Astrocyte of the cerebellum (primary cell): Measurements from ENCODE around the gene SFT2D2.

Experiments used
- DNase-seq: peaks from one replicate; pipeline ENCODE4 v3.0.0-alpha.2; 2011; ENCODE audit warnings: low read depth
- H3K4me3 ChIP-seq: 2 replicates; pipeline ENCODE4 v1.5.1; 2011; ENCODE audit warnings: mild to moderate bottlenecking, low read depth, low read length, moderate library complexity
- CTCF ChIP-seq: IDR thresholded peaks from 2 replicates; pipeline ENCODE4 v1.5.1; 2012; ENCODE audit warnings: low read length, low read depth, moderate library complexity, mild to moderate bottlenecking; ENCODE audit errors: missing control alignments
- in situ Hi-C: cut with HindIII; loops from 2 replicates; pipeline ENCODE4 v1.10.0; 2017; ENCODE audit warnings: low sequenced_read_pairs

Gene SFT2D2

DNA sequence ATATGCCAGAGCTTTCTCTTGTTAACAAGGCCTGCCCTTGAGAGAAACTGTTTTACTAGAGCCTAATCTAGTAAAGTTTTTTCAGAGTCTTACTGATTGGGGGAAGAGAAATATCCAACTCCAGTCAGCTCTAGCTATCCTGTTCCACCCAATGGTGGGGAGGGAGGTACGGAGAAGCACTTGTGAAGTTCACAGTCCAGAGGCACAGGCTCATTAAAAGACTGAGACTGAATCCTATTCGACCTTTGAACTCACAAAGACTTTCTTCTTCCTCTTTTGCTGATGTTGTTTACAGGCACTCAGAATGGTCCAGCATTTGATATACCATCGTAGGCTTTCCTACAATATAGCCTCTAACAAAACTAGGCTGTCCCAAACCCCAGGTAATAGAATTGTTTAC, 15.5 kb upstream of the SFT2D2 start:
- DNase-seq = no peak
- in situ Hi-C loops = no loop called here
- no peak for TF ChIP-seq CTCF
- no peak overlapping the region for H3K4me3 ChIP-seq

- in situ Hi-C loops = no loop called here
- no peak overlapping the region for H3K4me3 ChIP-seq
- DNase-seq = no peak
- no peak for TF ChIP-seq CTCF
Observed at GRCh38 chr1:168213349-168213748, 12.5 kb upstream of the SFT2D2 start.

GRCh38 chr1:168216171-168216570, 9.6 kb upstream of the SFT2D2 start:
- no peak for TF ChIP-seq CTCF
- in situ Hi-C loops = no loop called here
- no peak for DNase-seq
- H3K4me3 ChIP-seq = no peak overlapping the region

DNA sequence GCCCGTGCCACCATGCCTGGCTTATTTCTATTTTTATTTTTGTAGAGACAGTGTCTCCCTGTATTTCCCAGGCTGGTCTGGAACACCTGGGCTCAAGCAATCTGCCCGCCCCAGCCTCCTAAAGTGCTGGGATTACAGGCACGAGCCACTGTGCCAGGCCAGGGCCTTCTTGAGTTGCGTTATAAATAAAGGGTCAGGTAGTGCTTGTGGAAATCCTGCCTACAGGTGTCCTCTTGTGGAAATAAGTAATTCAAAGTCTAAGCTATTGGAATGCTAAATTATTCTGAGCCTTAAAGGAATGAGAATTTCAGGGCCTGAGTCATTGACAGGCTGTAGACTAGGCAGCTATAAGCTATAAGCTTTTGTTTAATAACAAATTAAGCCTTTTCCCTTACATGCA, 8.1 kb upstream of the SFT2D2 start:
- DNase-seq = no peak
- H3K4me3 ChIP-seq = no peak overlapping the region
- no peak for TF ChIP-seq CTCF
- in situ Hi-C loops = no loop called here

GRCh38 chr1:168218658-168219057, 7.1 kb upstream of the SFT2D2 start:
- TF ChIP-seq CTCF = no peak
- no peak overlapping the region for H3K4me3 ChIP-seq
- in situ Hi-C loops = no loop called here
- no peak for DNase-seq

DNA sequence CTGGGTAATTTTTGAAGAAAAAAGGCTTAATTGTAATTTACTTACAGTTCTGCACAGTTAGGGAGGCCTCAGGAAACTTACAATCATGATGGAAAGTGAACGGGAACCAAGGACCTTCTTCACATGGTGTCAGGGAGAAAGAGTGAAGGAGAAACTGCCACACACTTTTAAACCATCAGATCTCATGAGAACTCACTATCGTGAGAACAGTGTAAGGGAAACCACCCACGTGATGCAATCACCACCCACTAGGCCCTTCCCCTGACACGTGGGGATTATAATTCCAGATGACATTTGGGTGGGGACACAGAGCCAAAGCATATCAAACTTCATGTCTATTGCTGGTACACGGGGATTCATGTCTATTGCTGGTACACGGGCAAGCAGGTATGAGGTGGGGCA, 5.3 kb upstream of the SFT2D2 start:
- no peak for DNase-seq
- H3K4me3 ChIP-seq = no peak overlapping the region
- in situ Hi-C loops = no loop called here
- TF ChIP-seq CTCF = no peak

DNA sequence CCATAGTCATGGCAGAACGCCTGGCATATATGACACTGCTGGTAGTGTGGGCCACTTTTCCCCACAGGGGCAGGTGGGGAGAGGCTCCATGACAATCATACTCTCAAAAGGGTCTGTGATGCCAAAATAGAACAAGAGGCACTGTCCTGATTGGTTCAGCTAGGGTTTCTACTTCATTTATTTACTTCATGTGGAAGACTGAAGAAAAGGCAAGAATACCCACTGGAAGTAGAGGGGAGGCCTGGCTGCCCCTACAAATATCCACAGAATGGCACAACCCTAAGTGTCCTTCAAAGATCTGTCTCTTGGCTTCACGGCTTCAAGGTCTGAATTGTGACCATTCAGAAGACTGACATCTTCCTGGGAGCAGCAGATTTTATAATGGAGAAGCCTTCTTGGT, 4.5 kb upstream of the SFT2D2 start:
- DNase-seq = no peak
- no peak overlapping the region for H3K4me3 ChIP-seq
- no peak for TF ChIP-seq CTCF
- in situ Hi-C loops = no loop called here
